Stimulated activated CD4-positive, alpha-beta T cell treated with anti-CD3 and anti-CD28 coated beads, Interleukin-4, amount 100 ng/mL, for 1 hour (primary cell): ENCODE measurements around the gene SRPX.

Experiments used
- DNase-seq: peaks from one replicate; pipeline ENCODE4 v3.0.0-alpha.2; 2020

Gene SRPX, protein sequence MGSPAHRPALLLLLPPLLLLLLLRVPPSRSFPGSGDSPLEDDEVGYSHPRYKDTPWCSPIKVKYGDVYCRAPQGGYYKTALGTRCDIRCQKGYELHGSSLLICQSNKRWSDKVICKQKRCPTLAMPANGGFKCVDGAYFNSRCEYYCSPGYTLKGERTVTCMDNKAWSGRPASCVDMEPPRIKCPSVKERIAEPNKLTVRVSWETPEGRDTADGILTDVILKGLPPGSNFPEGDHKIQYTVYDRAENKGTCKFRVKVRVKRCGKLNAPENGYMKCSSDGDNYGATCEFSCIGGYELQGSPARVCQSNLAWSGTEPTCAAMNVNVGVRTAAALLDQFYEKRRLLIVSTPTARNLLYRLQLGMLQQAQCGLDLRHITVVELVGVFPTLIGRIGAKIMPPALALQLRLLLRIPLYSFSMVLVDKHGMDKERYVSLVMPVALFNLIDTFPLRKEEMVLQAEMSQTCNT

DNA sequence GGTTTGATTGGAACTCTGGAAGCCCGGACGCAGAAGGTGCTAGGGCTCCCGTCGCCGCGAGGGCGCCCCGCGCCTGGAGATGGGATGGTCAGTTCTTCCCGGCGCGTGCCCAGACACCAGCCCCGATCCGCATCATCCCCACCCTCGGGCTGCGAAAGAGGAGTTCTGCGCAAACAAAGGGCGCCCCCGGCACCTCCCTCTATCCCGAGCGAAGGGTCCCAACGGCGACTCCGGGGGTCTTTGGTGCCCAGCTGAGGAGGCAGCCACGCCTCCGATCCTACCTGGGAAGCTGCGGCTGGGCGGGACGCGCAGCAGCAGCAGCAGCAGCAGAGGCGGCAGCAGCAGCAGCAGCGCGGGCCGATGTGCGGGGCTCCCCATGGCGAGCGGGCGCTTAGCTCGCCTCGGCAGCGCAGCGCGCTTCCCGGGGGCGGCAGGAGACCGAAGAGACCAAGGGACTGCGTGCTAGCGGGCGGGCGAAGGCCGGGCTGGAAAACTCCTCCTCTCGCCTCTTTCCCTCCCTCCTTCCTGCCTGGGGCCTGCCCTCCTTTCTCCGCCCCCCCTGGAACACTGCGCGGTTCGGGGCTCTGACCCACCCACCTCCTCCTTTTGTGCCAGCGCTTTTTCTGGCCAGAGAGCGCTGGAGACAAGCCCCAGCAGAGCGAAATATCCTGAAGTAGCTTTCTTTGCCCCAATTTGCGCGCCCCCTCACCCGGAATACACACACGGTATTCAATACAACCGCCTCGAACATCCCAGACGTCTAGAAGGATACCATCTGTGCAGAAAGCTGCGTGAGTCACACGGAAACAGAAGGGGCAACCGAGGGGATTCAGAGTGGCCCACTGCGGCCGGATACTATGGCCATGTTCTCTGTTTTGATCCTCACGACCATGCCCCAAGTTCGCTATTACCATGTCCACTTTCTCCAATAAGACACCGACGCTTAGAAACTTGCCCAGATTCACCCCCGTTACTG, at the start of gene SRPX:
Gene SRPX, minus strand, starts transcription at position 457 of the 976 bp plus-strand sequence. Its CDS starts 79 bp downstream, at position 378.
- no peak for DNase-seq

DNA sequence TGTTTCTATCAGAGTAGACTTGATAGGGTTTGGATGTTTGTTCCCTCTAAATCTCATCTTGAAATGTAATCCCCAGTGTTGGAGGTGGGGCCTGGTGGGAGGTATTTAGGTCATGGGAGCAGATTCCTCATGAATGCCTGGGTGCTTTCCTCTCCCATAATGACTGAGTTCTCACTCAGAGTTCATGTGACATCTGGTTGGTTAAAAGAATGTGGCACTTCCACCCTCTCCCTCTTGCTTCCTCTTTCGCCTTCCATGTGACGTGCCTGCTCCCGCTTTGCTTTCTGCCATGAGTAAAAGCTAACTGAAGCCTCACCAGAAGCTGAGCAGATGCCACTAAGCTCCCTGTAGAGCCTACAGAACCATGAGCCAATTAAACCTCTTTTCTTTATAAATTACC, 47.3 kb upstream of the SRPX start:
- DNase-seq: no peak

DNA sequence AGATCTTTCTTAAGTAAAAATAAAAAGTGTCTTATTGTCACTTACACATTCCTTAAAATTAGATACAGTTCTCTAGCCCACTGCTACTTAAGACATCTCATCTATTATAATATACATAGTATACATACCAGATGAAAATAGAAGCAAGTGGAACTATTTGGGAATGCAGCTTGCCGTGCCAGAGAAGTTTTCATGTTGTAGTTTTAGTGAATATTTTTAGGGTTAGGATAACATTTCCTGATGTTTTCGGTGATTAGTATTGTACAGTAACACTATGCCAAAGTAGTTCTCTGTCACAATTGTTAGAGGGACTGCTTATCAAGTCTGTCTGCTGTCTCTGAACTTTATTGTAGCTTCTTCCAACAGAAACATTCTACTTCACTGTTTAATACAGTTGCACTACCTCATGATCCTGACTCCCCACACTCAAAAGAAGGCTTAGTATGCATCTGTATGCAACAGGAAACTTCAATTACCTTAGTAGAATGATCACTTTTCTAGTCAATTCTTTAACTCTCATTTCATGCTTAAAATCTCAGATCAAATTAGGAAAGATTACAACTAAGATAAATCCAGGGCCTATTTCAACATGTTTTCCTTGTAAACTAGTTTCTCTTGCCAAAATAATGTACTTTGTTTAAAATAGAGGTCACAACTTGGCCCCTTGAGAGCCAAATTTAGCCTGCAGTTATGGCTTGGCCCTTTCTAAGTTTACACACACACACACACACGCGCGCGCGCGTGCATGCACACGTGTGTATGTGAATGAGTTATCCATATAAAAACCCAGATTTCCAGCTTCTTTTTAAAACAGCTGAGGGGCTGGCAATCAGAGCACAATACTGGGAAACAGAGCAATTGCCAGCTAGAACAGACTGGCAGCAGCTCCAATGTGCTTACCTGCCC, 42.3 kb upstream of the SRPX start:
- no peak for DNase-seq

DNA sequence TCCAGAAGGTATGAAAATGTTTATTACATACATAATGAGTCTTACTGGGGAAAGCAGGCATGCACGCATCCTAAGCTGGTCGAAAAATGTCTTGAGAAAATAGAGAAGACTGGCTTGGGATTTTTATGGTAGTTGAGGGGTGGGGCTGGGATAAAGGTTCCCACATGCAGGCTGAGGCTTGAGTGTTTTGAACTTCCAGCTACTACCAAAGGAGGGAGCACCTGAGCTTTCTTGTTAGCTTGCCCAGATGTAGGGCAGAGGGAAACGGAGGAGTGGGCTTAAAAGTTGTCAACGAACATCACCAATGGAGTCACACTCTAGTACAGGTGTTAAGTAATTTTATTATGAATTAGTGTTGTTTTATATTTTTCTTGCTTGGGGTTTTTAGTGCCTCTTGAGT, 39.6 kb upstream of the SRPX start:
- no peak for DNase-seq

DNA sequence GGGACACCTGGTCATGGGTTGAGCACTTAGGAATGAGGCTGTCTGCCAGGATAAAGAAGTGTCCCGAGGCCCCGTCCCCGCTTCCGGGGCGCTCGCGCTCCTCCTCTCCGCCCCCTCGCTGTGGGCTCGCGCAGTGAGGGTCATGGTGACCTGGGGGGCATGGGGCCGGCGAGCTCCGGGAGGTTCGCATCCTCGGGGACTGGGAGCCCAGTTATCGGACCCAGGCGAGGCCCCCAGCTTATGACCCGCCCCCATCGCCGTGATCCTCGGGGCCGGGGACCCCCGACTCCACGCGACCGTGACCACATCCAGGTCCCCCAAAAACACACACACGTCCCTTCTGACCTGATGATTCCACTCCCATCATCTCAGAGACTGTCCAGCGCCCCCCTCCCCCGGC, 35.3 kb upstream of the SRPX start:
- DNase-seq: no peak

DNA sequence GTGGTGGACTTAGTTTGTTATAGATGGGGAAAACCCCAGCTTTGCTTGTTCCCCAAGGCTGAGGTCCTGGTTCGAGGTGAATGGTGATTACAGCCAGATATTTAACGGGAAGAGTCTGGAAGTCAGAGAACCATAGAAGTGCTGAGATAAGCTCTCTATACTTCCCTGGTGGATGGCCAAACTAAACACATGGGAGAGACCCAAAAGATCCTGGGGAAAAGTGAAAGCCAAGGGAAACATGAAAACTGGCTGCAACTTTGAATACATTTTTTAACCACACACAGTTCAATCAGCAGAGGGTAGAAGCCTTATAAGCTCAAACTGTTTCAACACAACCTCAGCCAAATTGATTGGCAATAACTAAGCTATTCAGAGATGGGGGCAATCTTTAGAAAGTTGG, 29.3 kb upstream of the SRPX start:
- no peak for DNase-seq

DNA sequence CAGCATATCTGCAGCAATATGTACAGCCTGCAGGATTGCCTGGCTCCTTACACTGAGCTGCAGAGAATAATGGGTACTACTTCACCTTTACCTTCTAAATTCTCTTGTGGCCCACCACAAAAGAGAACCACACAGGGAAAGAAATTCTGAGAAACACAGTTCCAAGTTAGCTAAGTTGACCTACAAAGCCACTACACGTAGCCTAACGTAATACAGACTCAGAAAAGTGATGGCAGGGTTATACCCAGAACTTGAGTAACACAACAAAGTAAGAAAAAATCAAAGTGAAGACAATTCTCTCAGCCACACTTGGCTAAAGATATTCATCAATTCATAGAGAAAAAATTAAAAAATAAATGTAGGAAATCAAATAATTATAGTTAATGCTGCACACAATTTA, 26.4 kb upstream of the SRPX start:
- DNase-seq: no peak

DNA sequence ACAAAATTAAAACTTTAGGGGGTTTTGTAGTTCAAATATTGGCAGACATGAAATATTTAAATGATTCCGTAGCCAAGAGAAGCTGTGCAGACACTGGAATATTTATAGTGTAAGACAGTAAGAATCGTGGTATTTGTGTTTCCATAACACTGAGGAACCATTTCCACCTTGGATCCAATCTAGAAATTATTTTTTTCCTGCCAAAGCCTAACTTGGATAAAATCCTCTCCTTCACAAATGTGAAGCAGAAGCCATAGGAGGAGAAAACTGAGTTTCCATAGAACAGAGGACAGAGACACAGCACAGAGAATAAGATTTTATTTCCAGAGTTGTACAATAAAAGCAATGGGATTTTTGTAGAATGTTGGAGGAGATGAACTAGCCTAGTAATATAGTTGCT, 19.9 kb upstream of the SRPX start:
- no peak for DNase-seq

DNA sequence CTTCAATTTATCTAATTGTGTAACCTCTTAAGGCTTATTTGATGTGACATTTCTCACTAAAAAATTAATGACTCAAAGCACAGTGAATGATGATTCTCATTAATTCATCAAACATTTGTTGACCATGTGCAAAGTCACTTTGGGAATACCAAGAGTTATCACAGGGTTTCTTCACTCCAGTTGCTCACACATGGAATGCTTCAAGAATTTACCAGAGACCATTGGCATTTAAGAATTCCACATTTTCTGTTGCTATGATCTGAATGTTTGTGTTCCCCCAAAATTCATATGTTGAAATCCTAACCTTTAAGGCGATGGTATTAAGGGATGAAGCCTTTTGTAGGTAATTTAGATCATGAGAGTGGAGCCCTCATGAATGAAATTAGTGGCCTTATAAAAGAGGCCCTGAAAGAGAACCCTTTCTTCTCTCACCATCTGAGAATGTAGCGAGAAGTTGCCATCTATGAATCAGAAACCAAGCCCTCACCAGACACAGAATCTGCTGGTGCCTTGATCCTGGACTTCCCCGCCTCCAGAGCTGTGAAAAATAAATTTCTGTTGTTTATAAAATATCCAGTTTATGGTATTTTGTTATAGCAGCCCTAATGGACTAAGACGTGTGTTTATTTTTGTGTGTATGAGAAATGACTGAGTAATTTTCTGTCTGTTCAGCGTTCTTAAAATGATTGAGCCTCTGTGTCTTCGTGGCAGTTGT, 16.4 kb upstream of the SRPX start:
- no peak for DNase-seq

DNA sequence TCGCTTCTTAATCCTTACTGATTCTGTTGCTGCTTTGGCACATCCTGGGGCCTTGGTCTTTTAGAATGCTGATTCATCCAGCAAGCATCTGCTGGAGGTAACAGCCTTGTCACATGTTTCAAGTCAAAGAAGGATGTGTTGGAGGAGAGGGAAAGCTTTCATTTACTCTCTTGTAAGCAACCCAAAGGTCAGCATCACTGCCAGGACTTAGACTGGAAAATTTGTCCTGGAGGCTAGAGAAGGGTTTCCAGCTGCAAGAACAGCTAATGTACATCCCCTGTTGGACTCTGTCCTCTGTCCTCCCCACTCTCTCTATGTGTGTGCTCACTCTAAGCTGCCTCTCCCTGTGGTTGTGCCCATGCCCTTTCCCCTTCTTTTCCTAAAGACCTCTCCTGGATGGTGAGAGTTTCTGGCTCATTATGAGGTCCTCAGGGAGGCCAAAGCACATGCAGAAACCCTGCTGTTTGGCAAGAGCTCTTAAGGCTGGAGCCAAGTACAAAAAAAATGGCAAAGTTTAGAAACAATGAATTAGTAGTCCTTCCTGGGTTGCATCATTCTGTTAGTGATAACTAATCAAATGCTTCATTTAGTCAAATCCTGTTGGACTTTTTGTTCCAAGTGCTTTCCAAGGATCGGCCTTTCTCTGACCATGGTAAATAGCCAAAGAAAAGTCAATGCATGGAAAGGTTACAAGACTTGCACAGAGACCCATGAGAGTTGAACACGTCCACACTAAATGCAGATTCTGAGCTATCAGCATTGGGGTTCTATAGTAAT, 13.4 kb upstream of the SRPX start:
- DNase-seq: no peak

DNA sequence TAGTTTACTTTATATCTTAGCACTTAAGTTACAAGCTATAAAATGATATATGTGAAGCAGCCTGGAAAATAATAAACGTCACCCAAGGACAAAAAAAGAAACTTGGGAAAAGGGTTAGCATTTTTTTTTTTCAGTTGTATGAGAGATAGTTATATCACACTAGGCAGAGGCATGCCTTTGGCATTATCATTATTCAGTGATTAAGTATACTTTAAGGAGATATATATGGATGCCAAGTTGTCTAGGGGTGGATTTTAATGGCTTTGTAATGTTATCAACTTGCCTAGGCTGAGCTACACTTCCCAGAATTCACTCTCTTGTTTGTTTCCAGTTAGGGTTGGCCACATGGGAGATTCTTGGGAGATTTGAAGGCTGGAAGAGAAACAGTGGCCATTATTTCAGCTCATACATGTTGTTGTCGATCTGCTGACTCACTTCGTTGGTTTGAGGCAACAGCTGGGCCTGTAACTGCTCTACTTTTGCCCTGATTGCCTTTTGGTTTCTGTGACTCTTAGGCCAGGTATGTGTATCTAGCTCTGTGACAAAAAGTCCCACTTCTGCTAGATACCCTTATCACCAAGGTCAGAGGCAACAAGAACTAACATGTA, 11.5 kb upstream of the SRPX start:
- DNase-seq: no peak

DNA sequence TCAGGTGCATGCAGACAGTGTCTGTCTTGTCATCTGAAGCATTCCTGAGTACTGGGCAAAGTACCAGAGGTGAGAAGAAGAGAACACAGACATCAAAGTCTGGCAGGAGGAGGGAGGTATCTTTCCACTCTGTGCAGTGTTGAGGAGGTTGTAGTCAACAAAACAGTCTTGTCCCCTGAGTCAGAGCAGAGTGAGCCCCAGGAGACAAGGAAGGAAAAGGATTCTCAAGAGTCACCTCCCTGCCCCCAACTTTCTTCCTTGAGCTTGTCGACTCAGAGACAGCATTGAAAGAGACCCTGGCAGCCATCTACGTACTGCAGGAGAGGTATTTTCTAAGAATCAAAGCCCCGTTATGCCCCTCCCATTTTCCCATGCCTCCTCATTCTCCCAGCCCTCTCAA, 4.4 kb upstream of the SRPX start:
- no peak for DNase-seq

DNA sequence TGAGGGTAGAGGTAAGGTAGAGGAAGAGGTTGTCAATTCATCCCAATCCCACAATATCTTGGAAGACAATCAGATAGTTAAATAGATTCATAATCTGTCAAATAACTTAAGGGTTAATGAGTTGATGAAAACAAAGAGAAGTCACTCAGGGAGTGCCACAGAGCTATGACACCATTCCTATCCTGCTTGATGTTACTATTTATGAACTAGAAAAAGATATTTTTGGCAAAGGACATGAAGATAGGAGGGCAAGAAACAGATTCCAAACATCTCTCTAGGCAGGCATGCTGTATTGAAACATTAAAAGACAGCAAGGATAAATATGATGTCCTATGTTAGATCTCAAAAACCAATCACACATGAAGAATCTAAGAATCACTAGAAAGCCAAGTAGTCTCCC, 3.5 kb upstream of the SRPX start:
- DNase-seq: no peak

DNA sequence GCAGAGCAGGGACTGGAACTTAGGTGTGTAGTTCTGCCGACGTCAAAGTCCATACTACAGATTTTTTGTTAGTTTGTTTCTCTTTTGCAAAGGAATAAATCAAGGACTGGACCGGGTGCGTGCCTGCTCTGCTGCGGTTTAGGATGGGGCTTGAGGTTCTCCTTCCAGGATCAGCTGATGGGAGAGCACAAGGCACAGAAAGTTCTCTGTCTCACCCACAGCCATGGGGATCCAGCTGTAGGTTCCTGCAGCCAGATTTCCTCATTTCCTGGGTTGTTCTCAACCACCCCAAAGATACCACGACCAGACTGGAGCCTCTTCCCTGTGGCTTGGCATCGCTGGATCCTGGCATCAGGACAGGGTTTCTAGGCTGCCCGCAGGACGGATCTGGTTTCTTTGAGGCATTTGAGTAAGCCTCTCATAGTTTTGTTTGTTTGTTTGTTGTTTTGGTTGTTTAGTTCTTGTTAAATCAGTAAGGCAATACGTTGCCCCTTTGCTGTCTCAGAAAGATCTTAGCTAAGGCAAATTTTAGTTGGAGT, 789 bp upstream of the SRPX start:
- DNase-seq: no peak

DNA sequence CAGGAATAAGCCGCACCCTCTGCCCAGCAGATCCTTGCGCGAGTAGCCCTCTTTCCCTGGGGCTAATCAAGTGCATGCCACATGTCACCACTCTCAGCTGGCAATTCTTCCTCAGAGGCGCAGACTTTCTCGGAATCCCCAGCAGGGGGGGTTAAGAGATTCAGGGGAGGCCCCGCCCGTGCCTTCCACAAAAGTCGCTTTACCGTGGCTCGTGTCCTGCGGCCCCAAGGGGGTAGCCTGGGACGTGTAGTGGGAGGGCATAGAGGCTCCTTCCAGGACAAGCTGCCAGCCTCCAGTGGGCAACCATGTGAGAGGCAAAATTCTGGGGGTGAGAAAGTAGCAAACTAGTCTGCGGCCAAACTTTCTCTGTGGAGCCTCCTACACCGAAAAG, 652 bp downstream of the SRPX start:
- no peak for DNase-seq

DNA sequence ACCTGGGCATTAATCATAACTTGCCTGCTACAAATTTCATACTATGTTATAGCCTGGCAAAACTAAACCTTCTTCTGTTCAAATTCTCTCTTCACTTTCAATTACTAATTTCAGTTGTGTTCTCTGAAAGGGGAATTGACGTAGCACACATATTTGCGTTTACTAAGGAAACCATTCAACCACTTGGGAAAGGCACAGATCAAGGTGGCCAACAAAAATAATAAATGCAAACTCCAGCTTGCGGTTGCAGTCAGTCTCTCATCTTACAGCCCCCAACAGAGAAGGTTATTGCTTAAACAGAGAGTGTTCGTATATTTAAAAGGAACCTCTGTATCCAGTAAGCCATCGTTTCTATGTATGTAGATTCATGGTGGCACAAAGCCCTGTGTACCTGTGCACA, 4.0 kb downstream of the SRPX start:
- no peak for DNase-seq

DNA sequence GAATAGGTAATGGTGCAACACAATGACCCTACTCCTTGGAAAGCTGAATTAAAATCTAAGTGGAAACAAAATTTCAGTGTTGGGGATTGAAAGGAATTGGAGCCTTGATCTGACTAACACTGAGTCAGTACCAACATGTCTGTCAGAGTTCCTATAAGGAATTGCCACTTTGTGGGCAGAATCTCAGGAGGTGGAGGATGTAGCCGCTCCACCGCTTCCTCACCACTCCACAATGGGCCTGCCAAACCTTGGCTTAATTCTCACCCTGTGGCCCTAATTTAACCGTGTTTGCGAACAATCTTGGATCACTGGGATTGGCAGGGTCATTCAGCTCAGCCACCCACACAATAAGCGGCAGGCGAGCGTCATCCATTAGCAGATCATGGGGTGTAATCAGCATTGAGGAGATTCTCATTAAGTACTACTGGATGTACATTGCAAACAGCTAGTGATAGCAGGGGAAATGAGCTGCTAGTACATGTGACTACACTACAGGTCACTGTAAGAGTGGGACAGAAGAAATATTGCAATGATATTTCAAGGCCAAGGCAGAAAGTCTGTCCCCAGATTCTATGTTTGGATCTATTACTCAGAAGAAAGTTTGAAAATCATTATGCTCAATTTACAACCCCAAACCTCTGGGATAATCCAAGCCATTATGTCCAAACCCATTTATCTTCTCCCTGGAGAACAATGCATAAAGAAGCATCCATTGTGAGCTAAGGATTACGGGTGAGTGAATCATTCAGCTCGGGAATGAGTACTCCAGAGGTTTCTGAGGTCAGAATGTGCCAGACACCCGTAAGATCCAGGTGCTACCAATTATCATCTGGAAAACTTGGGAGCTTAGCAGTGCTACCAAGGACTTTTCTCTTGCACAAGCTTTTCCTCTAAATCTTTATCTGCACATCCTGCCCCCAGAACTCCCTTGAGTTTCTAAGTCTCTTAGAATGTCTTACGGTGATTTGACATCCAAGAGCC, 5.8 kb downstream of the SRPX start:
- no peak for DNase-seq

DNA sequence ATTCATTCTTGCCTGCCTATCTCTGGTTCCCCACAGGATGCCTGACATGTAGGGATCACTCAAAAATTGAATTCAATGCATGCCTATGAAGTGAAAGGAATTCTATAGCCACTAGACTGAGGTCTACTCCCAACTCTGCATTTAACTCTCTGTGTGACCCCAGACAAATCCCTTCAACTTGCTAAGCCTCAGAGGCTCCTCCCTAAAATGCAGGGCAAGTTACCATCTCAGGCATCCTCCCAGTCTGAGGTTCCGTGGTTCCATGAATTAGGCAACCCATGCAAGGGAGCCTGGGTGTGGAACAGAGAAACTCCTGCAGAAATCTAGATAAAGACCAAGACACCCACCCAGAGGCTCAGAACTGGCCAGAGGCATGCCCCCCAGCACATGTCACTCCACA, 6.6 kb downstream of the SRPX start:
- no peak for DNase-seq

DNA sequence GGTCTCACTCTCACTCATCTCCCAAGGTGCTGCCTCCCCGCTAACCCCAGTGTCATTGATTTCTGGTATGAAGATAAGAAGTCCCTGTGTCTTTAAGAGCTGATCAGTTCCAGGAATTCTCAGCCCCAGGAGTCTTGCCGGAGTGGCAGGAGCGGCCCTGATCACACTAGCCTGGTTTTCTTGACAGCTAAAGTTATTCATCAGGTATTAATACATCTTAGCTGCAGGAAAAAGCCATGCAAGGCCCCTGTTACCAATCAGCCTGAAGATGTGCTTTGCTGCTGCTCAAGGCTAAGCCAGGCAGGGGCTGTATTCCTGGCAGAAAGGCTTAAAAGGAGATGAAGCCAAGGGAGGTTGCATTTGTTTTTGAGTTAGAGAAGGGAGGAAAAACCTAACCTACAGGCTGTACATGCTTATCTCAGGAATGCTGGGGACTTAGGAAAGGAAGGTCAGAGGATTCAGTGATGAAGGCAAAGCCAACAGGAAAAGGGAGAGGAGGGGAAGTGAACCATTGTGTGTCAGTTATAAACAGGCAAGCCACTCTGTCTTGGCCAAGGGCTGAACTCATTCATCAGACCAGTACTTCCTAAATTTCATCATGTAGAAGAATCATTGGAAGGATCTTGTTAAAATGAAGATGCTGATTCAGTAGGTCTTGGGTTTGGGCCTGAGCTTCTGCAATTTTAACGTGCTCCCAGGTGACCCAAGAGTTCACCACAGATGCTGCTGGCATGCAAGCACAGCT, 8.6 kb downstream of the SRPX start:
- DNase-seq: no peak
